ENCODE data around the gene LHFPL3. TPM values are rescaled to one million over a fixed set of nuclear protein-coding genes. Genes with fewer than 3 reads are reported as not detected.
A peak's percentile ranks its signal among the peaks of the same experiment; 100 is the strongest.

LHFPL3 gene
- total RNA-seq, 2 donors from 2014 or later = not detected

DNA sequence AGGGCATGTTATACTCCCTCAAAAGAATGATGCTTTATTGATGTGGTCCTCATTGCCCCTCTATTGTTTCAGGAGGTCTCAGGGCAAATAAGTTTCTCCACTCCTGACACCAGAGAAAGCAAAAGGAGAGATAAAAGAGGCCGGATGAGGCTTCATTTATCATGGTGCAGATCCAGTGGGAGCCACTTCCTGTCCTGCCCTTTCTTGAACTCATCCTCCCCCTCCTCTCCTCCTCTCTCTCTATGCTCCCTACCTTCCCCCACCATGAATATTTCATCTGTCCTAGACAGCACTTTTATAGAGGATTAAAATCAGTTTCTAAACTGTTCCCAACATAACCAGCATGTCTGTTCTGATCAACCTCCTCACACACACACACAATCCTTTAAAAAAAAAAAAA, 513.4 kb downstream of the LHFPL3 start:
- no peak for DNase-seq (ENCODE audit: low spot score)
- Histone ChIP-seq H3K4me1 (no peaks in the 10 kb centered on the region), H3K27me3 (no peaks in the 10 kb centered on the region)

DNA sequence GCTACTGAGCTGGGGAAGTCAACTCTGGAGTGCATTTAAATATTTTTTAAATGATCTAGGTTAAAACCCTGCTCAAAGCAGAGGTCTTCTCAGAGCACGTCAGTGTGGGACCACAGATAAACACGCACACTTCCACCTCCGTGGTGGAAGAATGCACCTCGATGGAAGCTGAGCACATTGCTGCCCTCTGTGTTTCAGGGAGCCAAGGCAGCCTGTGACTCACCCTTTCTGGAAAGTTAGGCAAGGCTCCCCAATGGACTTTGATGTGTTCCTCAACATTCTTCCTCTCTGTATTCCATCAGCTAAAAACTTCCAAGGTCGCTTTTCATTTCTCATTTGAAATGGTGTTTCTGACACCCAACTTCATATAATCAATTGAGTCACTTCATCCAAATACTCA, 514.8 kb downstream of the LHFPL3 start:
- no peaks in the 10 kb centered on the region for H3K4me1 ChIP-seq
- H3K4me3 ChIP-seq = no peak overlapping the region
- no peak for DNase-seq (ENCODE audit: low spot score)
- H3K27me3 ChIP-seq = no peaks in the 10 kb centered on the region
- TF ChIP-seq, protein P1, sequence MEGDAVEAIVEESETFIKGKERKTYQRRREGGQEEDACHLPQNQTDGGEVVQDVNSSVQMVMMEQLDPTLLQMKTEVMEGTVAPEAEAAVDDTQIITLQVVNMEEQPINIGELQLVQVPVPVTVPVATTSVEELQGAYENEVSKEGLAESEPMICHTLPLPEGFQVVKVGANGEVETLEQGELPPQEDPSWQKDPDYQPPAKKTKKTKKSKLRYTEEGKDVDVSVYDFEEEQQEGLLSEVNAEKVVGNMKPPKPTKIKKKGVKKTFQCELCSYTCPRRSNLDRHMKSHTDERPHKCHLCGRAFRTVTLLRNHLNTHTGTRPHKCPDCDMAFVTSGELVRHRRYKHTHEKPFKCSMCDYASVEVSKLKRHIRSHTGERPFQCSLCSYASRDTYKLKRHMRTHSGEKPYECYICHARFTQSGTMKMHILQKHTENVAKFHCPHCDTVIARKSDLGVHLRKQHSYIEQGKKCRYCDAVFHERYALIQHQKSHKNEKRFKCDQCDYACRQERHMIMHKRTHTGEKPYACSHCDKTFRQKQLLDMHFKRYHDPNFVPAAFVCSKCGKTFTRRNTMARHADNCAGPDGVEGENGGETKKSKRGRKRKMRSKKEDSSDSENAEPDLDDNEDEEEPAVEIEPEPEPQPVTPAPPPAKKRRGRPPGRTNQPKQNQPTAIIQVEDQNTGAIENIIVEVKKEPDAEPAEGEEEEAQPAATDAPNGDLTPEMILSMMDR (IDR thresholded peaks at IDR 0.05) = no peak
- H3K36me3 ChIP-seq = no peaks in the 10 kb centered on the region
- H3K27ac ChIP-seq = no peak overlapping the region
- no peaks in the 10 kb centered on the region for H3K9me3 ChIP-seq

More for the DNA sequence above, 513.4 kb downstream of the LHFPL3 start:
- Histone ChIP-seq H3K27ac (no peak overlapping the region), H3K4me3 (no peak overlapping the region), H3K36me3 (no peaks in the 10 kb centered on the region), H3K9me3 (no peaks in the 10 kb centered on the region)
- TF ChIP-seq, protein P1 (IDR thresholded peaks at IDR 0.05) = no peak

DNA sequence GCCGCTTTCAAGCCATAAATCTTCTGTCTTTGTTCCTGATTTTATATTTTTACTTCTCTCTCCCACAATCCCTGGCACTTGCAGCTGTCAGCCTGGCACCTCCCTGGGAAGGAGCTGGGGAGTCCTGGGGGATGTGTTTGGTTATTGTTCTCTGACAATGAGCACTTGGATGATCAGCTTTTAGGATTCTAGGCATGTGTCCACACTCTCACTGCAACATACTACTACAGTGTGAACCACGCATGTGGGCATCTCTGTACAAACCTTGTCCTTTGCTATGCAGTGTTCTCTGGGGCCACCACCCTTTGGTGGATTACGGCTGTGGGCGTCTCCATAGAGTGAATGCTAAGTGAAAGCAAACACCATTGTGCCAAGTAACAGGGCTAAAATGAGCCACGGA, 517.2 kb downstream of the LHFPL3 start:
- H3K36me3 ChIP-seq = no peaks in the 10 kb centered on the region
- H3K27ac ChIP-seq = no peak overlapping the region
- TF ChIP-seq, protein P1 (IDR thresholded peaks at IDR 0.05) = no peak
- no peaks in the 10 kb centered on the region for H3K4me1 ChIP-seq
- H3K27me3 ChIP-seq = no peaks in the 10 kb centered on the region
- H3K9me3 ChIP-seq = no peaks in the 10 kb centered on the region
- DNase-seq (ENCODE audit: low spot score) = no peak
- no peak overlapping the region for H3K4me3 ChIP-seq

DNA sequence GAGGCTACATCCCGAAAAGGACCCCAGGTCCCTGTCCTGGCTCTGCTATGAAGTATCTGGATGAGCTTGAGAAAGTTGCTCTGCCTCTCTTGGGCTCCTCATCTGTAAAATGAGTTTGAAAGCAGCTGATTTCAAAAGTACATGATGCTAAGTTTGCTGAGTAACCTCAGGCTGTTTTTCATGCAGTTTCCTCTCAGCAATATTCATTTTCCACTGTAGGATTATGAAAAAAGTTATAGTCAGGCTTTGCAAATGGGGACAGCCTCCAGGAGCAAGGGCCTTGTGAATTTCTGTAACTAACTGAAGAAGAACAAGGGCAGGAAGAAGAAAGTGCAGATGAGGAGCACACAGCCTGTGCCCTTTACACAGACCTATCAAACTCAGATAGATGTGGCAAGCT, 518.3 kb downstream of the LHFPL3 start:
- Histone ChIP-seq H3K9me3 (no peaks in the 10 kb centered on the region), H3K4me1 (no peaks in the 10 kb centered on the region), H3K4me3 (no peak overlapping the region), H3K27me3 (no peaks in the 10 kb centered on the region), H3K36me3 (no peaks in the 10 kb centered on the region), H3K27ac (no peak overlapping the region)
- DNase-seq (ENCODE audit: low spot score) = no peak
- TF ChIP-seq, protein P1 (IDR thresholded peaks at IDR 0.05) = no peak

DNA sequence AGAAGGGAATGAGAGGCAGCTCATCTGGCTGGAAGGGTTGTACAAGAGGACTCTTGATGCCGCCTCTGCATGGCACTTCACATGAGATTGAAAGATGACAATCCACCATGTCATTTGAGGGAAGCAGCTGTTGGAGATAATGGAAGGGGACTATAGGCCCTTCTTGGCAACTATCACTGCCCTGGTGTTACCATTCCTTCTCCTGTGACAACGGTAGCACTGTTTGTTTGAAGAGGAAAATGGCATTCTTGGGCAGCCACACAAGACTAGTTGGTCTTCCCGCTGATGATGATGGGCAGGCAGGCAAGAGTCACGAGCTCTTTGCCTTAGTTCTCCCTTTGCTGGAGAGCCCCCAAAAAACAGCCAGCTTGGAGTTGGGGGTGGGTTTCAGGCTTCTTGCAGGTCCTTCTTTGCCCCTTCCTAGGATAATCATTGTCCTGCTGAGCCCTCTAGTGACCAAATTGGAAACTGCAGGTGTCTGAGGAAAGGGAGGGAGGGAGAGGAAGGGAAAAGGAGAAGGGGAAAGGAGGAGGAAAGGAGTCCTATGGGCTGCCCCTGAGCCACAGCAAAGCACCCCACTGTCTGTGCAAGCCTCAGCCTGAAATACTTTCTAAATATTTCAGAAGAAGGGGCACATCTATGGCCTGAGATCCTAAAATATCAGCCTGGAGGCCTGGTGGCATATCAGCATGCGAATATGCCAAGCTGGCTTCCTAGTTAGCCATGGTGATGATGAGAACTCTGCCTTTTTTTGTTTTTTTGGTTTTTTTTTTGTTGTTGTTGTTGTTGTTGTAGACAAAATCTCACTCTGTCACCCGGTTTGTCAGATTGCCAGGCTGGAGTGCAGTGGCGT, 520.0 kb downstream of the LHFPL3 start:
- H3K27me3 ChIP-seq = no peaks in the 10 kb centered on the region
- H3K4me3 ChIP-seq = no peak overlapping the region
- no peak overlapping the region for H3K27ac ChIP-seq
- no peaks in the 10 kb centered on the region for H3K4me1 ChIP-seq
- TF ChIP-seq, protein P1 (IDR thresholded peaks at IDR 0.05) = peak; percentile 85 to 86
- no peaks in the 10 kb centered on the region for H3K9me3 ChIP-seq
- H3K36me3 ChIP-seq = no peaks in the 10 kb centered on the region
- DNase-seq (ENCODE audit: low spot score) = no peak
